GM12801 (cell line): ENCODE measurements around the gene RASA2.
A peak's percentile ranks its signal among the peaks of the same experiment; 100 is the strongest.

ENCODE experiments used
- TF ChIP-seq, protein P1 (sequence below): IDR thresholded peaks from one replicate; pipeline ENCODE4 v1.5.1; 2011; ENCODE audit warnings: control low read depth; ENCODE audit not compliant: insufficient read length; ENCODE audit errors: extremely low read depth

RASA2 gene

DNA sequence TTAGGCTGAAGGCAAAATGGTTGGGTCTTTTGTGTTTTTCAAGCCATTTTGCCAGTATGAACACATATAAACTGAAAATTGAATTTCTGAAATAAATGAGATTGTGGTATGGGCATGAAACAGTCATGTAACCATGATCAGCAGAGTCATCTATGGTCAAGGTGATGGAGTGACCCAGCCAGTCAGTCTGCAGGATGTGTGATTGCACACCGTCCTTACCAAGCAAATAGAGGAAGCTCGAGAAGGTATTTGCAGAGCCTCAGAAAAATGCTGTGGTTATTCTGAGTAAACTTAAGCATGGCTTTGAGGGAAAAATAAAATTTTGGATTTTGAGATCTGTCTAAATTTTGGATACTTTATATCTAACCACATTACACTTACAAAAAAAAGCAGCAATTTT, 155.4 kb downstream of the RASA2 start:
- TF ChIP-seq, protein P1, sequence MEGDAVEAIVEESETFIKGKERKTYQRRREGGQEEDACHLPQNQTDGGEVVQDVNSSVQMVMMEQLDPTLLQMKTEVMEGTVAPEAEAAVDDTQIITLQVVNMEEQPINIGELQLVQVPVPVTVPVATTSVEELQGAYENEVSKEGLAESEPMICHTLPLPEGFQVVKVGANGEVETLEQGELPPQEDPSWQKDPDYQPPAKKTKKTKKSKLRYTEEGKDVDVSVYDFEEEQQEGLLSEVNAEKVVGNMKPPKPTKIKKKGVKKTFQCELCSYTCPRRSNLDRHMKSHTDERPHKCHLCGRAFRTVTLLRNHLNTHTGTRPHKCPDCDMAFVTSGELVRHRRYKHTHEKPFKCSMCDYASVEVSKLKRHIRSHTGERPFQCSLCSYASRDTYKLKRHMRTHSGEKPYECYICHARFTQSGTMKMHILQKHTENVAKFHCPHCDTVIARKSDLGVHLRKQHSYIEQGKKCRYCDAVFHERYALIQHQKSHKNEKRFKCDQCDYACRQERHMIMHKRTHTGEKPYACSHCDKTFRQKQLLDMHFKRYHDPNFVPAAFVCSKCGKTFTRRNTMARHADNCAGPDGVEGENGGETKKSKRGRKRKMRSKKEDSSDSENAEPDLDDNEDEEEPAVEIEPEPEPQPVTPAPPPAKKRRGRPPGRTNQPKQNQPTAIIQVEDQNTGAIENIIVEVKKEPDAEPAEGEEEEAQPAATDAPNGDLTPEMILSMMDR, result no peak

DNA sequence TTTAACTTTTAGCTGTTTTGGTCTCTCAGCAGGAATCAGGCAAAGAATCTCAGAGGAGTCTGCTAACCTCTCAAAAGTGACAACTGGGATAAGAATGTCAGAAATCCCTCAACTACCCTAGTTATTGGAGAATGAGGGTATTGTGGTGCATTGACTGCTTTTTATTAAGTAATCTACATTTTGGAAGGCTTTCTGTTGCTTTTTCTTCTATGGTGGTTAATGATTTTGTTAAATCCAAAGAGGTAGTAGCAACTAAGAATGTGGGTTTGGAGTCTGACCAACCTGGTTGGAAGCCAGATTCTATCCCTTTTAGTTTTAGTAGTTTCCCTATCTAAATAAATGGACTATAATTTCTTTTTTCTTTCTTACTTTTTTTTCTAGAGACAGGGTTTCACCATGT, 156.6 kb downstream of the RASA2 start:
- TF ChIP-seq, protein P1, result no peak

DNA sequence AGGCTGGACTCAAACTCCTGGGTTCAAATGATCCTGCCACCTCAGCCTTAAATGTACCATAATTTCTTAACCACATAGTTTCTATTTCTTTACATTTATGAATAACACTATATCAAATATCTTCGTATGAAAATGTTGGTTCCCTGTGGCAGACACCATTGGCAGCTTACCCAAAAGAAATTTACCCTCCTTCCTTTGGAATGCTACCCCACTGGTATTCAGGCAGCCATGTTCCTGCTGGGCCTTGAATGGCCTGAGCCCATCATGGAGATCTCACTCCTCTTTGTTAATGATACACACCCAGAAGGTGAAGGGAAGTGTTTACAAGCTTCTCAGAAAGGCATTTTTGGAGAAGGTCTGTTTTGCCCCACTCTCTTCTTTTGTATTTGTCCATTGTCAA, 157.0 kb downstream of the RASA2 start:
- TF ChIP-seq, protein P1, result no peak

GRCh38 chr3:141644931-141645330, 158.1 kb downstream of the RASA2 start:
- TF ChIP-seq, protein P1, result peak; percentile 65

- TF ChIP-seq, protein P1, result no peak
These were observed 160.1 kb downstream of the RASA2 start for GRCh38 chr3:141646760-141647561.

DNA sequence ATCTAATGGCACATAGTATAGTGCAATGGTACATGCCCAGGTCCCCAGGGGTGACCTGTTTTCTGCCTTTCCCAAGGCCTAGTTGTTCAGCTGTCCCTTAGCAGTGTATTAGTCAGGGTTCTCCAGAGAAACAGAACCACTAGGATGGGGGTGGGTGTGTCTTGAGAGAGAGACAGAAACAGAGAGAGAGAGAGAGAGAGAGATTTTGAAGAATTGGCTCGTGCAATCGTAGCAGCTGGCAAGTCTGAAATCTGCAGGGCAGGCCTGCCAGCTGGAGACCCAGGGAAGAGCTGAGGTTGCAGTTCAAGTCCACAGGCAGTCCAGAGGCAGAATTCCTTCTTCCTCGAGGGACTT, 160.7 kb downstream of the RASA2 start:
- TF ChIP-seq, protein P1, result no peak

GRCh38 chr3:141648055-141648910, 161.5 kb downstream of the RASA2 start:
- TF ChIP-seq, protein P1, result no peak
